ENCODE measurements around the gene DNHD1. TPM values are rescaled to one million over a fixed set of nuclear protein-coding genes. Genes with fewer than 3 reads are reported as not detected.

Gene DNHD1
- total RNA-seq, 1 donor from 2014 or later = 6.6 TPM

DNA sequence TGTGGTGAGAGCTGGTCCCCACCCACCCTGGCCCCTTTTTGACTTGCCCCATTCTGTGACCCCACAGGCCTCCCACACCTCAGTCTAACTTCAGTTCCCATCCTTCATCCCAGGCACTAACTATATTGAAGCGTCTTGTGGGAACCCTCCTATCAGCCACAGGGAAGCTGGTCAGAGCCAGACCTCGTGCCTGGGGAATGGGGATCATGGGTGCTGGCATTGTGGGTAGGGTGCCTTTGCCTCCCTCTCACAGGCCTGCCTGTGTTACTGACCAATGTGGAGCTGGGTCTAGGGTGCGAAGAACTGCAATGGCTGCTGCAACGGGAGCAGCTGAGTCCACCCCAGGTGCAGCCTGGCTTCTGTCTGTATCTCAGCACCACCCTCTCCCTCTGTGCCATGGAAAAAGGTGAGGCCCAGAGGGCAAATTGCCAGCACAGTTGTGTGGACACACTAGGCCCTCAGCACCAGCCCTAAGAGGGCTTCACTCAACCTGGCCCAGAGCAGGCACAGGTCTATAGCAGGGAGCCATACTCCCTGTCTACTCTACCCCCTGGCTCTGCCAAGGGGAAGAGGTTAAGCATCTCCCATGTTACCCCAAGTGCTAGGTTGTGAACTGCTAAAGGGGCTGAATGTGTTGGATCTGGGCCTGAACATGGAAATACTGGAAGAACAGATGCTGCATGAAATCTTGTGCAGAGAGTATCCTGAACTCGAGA lies 69.1 kb downstream of the DNHD1 start:
- H3K27ac Mint-ChIP-seq (ENCODE audit: unreplicated experiment) = no peak overlapping the region
- DNase-seq (ENCODE audit: extremely low spot score, unreplicated experiment) = no peak

DNA sequence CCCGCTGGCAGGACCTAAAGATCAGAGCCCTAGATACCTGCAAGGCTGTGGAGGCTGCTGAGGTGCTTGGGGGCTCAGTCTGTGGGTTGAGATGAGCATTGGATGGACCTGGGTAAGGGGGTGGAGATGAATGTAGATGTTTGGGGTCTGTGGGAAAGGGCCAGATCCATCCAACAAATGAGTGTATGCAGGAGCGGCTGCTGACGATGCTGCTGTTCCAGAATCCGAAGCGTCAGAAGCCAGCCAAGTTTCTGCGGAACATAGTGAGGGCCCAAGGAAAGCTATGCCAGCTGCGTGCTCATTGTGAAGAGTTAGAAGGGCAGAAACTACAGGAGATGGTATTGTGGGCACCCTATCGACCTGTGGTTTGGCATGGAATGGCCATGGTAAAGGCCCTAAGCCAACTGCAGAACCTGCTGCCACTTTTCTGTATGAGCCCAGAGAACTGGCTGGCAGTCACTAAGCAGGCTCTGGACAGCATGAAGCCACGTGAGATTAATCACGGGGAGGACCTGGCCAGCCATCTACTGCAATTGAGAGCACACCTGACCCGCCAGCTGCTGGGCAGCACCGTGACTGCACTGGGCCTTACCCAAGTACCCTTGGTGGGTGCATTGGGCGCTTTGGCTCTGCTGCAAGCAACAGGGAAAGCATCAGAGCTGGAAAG lies 69.8 kb downstream of the DNHD1 start:
- Mint-ChIP-seq H3K27me3 (ENCODE audit: unreplicated experiment) (no peaks in the 10 kb centered on the region), H3K9me3 (ENCODE audit: unreplicated experiment) (no peaks in the 10 kb centered on the region), H3K4me1 (ENCODE audit: unreplicated experiment) (peaks cover 10% of the 10 kb centered on the region), H3K36me3 (ENCODE audit: unreplicated experiment) (no peaks in the 10 kb centered on the region), H3K4me3 (ENCODE audit: unreplicated experiment) (no peak overlapping the region), H3K27ac (ENCODE audit: unreplicated experiment) (no peak overlapping the region)
- DNase-seq (ENCODE audit: extremely low spot score, unreplicated experiment) = no peak
- TF ChIP-seq, protein P1, sequence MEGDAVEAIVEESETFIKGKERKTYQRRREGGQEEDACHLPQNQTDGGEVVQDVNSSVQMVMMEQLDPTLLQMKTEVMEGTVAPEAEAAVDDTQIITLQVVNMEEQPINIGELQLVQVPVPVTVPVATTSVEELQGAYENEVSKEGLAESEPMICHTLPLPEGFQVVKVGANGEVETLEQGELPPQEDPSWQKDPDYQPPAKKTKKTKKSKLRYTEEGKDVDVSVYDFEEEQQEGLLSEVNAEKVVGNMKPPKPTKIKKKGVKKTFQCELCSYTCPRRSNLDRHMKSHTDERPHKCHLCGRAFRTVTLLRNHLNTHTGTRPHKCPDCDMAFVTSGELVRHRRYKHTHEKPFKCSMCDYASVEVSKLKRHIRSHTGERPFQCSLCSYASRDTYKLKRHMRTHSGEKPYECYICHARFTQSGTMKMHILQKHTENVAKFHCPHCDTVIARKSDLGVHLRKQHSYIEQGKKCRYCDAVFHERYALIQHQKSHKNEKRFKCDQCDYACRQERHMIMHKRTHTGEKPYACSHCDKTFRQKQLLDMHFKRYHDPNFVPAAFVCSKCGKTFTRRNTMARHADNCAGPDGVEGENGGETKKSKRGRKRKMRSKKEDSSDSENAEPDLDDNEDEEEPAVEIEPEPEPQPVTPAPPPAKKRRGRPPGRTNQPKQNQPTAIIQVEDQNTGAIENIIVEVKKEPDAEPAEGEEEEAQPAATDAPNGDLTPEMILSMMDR (IDR thresholded peaks at IDR 0.05) = no peak

More for the DNA sequence above, 69.1 kb downstream of the DNHD1 start:
- TF ChIP-seq, protein P1 (IDR thresholded peaks at IDR 0.05) = no peak
- Mint-ChIP-seq H3K36me3 (ENCODE audit: unreplicated experiment) (no peaks in the 10 kb centered on the region), H3K4me1 (ENCODE audit: unreplicated experiment) (peaks cover 9% of the 10 kb centered on the region), H3K9me3 (ENCODE audit: unreplicated experiment) (no peaks in the 10 kb centered on the region), H3K4me3 (ENCODE audit: unreplicated experiment) (no peak overlapping the region), H3K27me3 (ENCODE audit: unreplicated experiment) (no peaks in the 10 kb centered on the region)

- no peaks in the 10 kb centered on the region for H3K27me3 Mint-ChIP-seq (ENCODE audit: unreplicated experiment)
- TF ChIP-seq, protein P1 (IDR thresholded peaks at IDR 0.05) = no peak
- DNase-seq (ENCODE audit: extremely low spot score, unreplicated experiment) = no peak
- H3K4me3 Mint-ChIP-seq (ENCODE audit: unreplicated experiment) = no peak overlapping the region
- H3K27ac Mint-ChIP-seq (ENCODE audit: unreplicated experiment) = no peak overlapping the region
- H3K36me3 Mint-ChIP-seq (ENCODE audit: unreplicated experiment) = no peaks in the 10 kb centered on the region
- H3K9me3 Mint-ChIP-seq (ENCODE audit: unreplicated experiment) = no peaks in the 10 kb centered on the region
- peaks cover 13% of the 10 kb centered on the region for H3K4me1 Mint-ChIP-seq (ENCODE audit: unreplicated experiment)
Measured at GRCh38 chr11:6567371-6567745, 70.3 kb downstream of the DNHD1 start.

DNA sequence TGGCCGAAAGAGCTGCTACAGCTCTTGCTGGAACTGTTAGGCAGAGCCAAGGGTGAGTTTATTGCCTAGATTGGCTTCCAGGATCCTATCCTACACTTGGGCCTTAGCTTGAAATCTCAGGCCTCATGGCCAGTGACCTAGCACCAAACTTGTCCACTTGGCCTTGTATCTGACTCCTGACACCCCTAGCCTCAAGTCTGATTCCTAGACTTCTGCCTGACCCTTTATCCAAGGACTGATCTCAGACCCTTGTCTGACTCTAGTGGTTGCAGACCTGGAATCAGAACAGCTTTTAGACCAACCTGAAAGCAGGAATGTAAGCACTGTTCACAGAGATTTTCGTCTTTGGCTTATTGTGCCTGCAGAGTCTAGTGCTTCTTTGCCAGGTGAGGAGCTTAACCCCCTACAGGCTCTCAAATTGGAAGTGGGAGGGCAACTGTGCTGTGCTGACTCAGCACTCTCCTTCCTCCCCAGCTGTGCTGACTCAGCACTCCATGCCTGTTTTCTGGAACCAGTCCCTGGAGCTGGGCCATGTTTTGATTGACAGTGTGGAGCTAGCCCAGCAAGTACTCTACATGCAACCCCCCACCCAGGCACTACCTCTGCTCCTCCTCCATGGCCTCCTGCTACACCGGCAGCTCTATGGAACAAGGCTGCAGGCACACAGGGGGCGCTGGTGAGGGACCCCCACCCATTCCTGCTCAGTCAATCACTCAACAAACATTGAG lies 71.3 kb downstream of the DNHD1 start:
- H3K36me3 Mint-ChIP-seq (ENCODE audit: unreplicated experiment) = no peaks in the 10 kb centered on the region
- no peak for DNase-seq (ENCODE audit: extremely low spot score, unreplicated experiment)
- peak overlapping the region; percentile 63 for H3K27ac Mint-ChIP-seq (ENCODE audit: unreplicated experiment)
- H3K27me3 Mint-ChIP-seq (ENCODE audit: unreplicated experiment) = no peaks in the 10 kb centered on the region
- H3K9me3 Mint-ChIP-seq (ENCODE audit: unreplicated experiment) = no peaks in the 10 kb centered on the region
- TF ChIP-seq, protein P1 (IDR thresholded peaks at IDR 0.05) = no peak
- H3K4me1 Mint-ChIP-seq (ENCODE audit: unreplicated experiment) = peaks cover 13% of the 10 kb centered on the region
- no peak overlapping the region for H3K4me3 Mint-ChIP-seq (ENCODE audit: unreplicated experiment)

DNA sequence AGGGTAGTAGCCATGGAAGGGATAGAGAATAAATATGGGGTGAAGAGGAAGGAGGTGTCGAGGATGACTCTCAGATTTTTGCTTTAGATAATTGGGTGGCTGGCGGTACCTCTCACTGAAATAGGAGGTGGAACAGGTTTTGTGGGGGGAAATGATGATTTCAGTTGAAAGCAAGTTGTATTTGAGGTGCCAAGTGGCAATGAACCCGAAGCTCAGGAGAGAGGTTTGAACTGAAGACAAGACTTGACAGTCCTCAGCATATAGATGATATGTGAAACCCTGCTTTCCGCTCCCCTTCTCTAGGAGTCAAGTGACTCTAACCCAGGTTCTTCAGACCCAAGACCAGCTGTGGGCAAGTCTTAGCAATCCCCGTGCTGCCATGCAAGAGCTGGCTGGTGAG lies 72.6 kb downstream of the DNHD1 start:
- H3K27ac Mint-ChIP-seq (ENCODE audit: unreplicated experiment) = peak overlapping the region; percentile 9
- no peaks in the 10 kb centered on the region for H3K9me3 Mint-ChIP-seq (ENCODE audit: unreplicated experiment)
- H3K4me3 Mint-ChIP-seq (ENCODE audit: unreplicated experiment) = no peak overlapping the region
- DNase-seq (ENCODE audit: extremely low spot score, unreplicated experiment) = no peak
- H3K27me3 Mint-ChIP-seq (ENCODE audit: unreplicated experiment) = no peaks in the 10 kb centered on the region
- TF ChIP-seq, protein P1 (IDR thresholded peaks at IDR 0.05) = no peak
- peaks cover 13% of the 10 kb centered on the region for H3K4me1 Mint-ChIP-seq (ENCODE audit: unreplicated experiment)
- H3K36me3 Mint-ChIP-seq (ENCODE audit: unreplicated experiment) = peaks cover 2% of the 10 kb centered on the region
